Keratinocyte (primary cell): ENCODE measurements around the gene SPACA9. TPM values are rescaled to one million over a fixed set of nuclear protein-coding genes. Genes with fewer than 3 reads are reported as not detected.

ENCODE experiments used
- DNase-seq: peaks from one replicate; pipeline ENCODE4 v3.0.0-alpha.2; 2011; ENCODE audit warnings: low read depth, missing footprints, low spot score
- FAIRE-seq: peaks from 2 replicates; lab custom pipeline; 2011; peaks lifted over from hg19 to GRCh38; lab: Jason Lieb, UNC
- H2AFZ ChIP-seq: 2 replicates; pipeline ENCODE4 v1.6.0; 2012; ENCODE audit warnings: low read length, control low read depth, inconsistent platforms; ENCODE audit not compliant: control insufficient read depth
- H3K27ac ChIP-seq: 2 replicates; pipeline ENCODE4 v1.5.1; 2011; ENCODE audit warnings: low read length; ENCODE audit not compliant: control insufficient read depth, insufficient read depth
- H3K27me3 ChIP-seq: 3 replicates; pipeline ENCODE4 v1.6.0; 2011; ENCODE audit warnings: low read length; ENCODE audit not compliant: control insufficient read depth, insufficient read depth; ENCODE audit errors: extremely low read depth
- H3K36me3 ChIP-seq, 2 experiments: 2 replicates in 1 of 2; 3 replicates in 1 of 2; pipeline ENCODE4 v1.5.1; 2011; ENCODE audit warnings: low read length in 2 of 2, mild to moderate bottlenecking in 1 of 2; ENCODE audit not compliant: control insufficient read depth in 2 of 2, insufficient read depth in 2 of 2; ENCODE audit errors: extremely low read depth in 1 of 2
- H3K4me1 ChIP-seq: 3 replicates; pipeline ENCODE4 v1.5.1; 2011; ENCODE audit warnings: low read length; ENCODE audit not compliant: control insufficient read depth, insufficient read depth; ENCODE audit errors: extremely low read depth
- H3K4me2 ChIP-seq: 3 replicates; pipeline ENCODE4 v1.6.0; 2011; ENCODE audit warnings: low read depth, low read length; ENCODE audit not compliant: control insufficient read depth, insufficient read depth; ENCODE audit errors: extremely low read depth
- H3K4me3 ChIP-seq, 3 experiments: fragments of 200-600 bp in 1 of 3; sonication (generic) in 1 of 3; 2 replicates in 2 of 3; 3 replicates in 1 of 3; pipeline ENCODE4 v1.5.1; 2011 to 2016; ENCODE audit warnings: low read length in 3 of 3, mild to moderate bottlenecking in 3 of 3, control low read depth in 2 of 3, inconsistent platforms in 1 of 3, low read depth in 1 of 3, mixed read lengths in 1 of 3, mixed run types in 1 of 3, moderate library complexity in 1 of 3; ENCODE audit not compliant: control insufficient read depth in 2 of 3, insufficient read depth in 2 of 3; ENCODE audit errors: extremely low read depth in 1 of 3
- H3K79me2 ChIP-seq: 2 replicates; pipeline ENCODE4 v1.6.0; 2012; ENCODE audit warnings: low read length; ENCODE audit not compliant: control insufficient read depth, insufficient read depth
- H3K9ac ChIP-seq: 3 replicates; pipeline ENCODE4 v1.6.0; 2011; ENCODE audit warnings: low read length; ENCODE audit not compliant: control insufficient read depth, insufficient read depth; ENCODE audit errors: extremely low read depth
- H3K9me1 ChIP-seq: 3 replicates; pipeline ENCODE4 v1.6.0; 2011; ENCODE audit warnings: low read length; ENCODE audit not compliant: control insufficient read depth, insufficient read depth; ENCODE audit errors: extremely low read depth
- H3K9me3 ChIP-seq: 2 replicates; pipeline ENCODE4 v1.5.1; 2012; ENCODE audit warnings: low read depth, low read length; ENCODE audit not compliant: control insufficient read depth
- H4K20me1 ChIP-seq: 3 replicates; pipeline ENCODE4 v1.6.0; 2011; ENCODE audit warnings: low read length; ENCODE audit not compliant: control insufficient read depth, insufficient read depth; ENCODE audit errors: extremely low read depth
- CTCF ChIP-seq, 3 experiments: IDR thresholded peaks in 1 of 3; conservative IDR thresholded peaks in 1 of 3; optimal IDR thresholded peaks in 1 of 3; 2 replicates in 2 of 3; 3 replicates in 1 of 3; pipeline versions ENCODE3 to v1.5.1; 2011; ENCODE audit warnings: low read length in 3 of 3, mild to moderate bottlenecking in 3 of 3, moderate library complexity in 2 of 3, control low read depth in 1 of 3, inconsistent platforms in 1 of 3; ENCODE audit not compliant: insufficient read depth in 2 of 3; ENCODE audit errors: extremely low read depth in 1 of 3
- EZH2 ChIP-seq: IDR thresholded peaks from one replicate; pipeline ENCODE4 v1.6.1; 2012; ENCODE audit warnings: inconsistent platforms, mild to moderate bottlenecking, low read length, moderate library complexity
- dilution Hi-C: fragments of 300-500 bp; cut with MboI; formaldehyde crosslinking; loops from one replicate; pipeline ENCODE4 v1.7.0; 2020; ENCODE audit warnings: low sequenced_read_pairs; ENCODE audit not compliant: extremely low pct_ligation_motif_present
- polyA plus RNA-seq, 5 experiments: library from polyadenylated mRNA; depleted of rRNA in 3 of 5; stranded (reverse) in 3 of 5; stranded (forward) in 1 of 5; unstranded in 1 of 5; fragments of >200 nt; gene quantifications; 1 replicate in 1 of 5; 2 replicates in 3 of 5; 3 replicates in 1 of 5; pipeline versions ENCODE4 v1.2.1 to v1.2.3, GENCODE V29; 2011 to 2012; ENCODE audit warnings: missing spikeins in 2 of 5, low read depth in 1 of 5, low replicate concordance in 1 of 5

The SPACA9 gene
- polyA plus RNA-seq, 1 donor (not counting 4 experiments of a cell fraction or from before 2014, with no cell fraction given) = 3.6 TPM

- no peak for FAIRE-seq
These were observed 21.7 kb upstream of the SPACA9 start for GRCh38 chr9:132857031-132857430.

DNA sequence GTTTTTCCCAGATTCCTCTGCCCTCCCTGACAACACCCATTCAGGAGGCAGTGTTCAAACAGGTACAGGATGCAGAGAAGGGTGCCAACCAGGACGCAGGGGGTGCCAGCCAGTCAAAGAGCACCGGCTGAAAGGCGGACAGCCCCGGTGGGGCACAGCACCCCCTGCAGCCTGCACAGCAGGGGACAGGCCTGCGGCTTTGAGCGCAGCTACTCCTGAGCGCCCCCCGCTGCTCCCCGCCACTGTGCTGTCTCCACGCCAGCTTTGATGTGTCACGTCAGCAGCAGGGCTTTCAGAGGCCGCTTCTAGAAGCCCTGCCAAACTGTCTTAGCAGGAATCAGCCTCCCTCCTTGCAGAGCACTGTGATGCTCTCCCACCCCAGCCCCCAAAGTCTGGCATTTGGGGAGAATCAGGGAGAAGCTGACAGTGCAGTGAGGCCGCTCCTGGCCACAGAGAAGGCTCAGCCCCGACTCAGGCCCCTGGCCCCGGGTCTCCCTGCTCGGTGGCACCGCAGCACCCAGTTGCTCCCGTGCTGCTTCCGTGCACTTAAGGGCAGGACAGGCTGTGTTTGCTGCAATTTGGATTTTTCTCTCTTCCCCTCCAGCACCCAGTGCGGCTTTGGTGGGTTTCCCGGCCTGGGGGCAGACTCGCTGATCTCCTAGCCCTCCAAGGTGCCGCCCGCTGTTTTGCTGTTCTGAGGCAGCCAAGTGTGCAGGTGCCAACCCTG is 20.9 kb upstream of the SPACA9 start:
- no peak overlapping the region for H3K9ac ChIP-seq
- TF ChIP-seq EZH2 = no peak
- TF ChIP-seq CTCF (optimal IDR thresholded peaks at IDR 0.05 in 1 of 3, IDR thresholded peaks at IDR 0.05 in 1 of 3, conservative IDR thresholded peaks at IDR 0.05 in 1 of 3; ENCODE audit: extremely low read depth in 1 of 3, insufficient read depth in 2 of 3, low read length in 3 of 3) = peak in 1 of 3 experiments; percentile 24
- H3K4me2 ChIP-seq = no peak overlapping the region
- dilution Hi-C loops = no loop called here
- no peaks in the 10 kb centered on the region for H3K4me1 ChIP-seq
- H3K9me3 ChIP-seq = no peaks in the 10 kb centered on the region
- no peak for DNase-seq
- no peak overlapping the region for H3K4me3 ChIP-seq
- FAIRE-seq = no peak
- no peaks in the 10 kb centered on the region for H3K36me3 ChIP-seq
- H3K9me1 ChIP-seq = no peaks in the 10 kb centered on the region
- no peaks in the 10 kb centered on the region for H3K79me2 ChIP-seq
- H2AFZ ChIP-seq = no peak overlapping the region
- no peaks in the 10 kb centered on the region for H4K20me1 ChIP-seq
- no peak overlapping the region for H3K27ac ChIP-seq
- H3K27me3 ChIP-seq = peaks cover 19% of the 10 kb centered on the region

More at GRCh38 chr9:132857031-132857430, 21.7 kb upstream of the SPACA9 start:
- Histone ChIP-seq H3K4me1 (no peaks in the 10 kb centered on the region), H3K79me2 (no peaks in the 10 kb centered on the region), H4K20me1 (no peaks in the 10 kb centered on the region), H3K9ac (no peak overlapping the region), H3K36me3 (no peaks in the 10 kb centered on the region), H3K27me3 (peaks cover 19% of the 10 kb centered on the region), H3K4me2 (no peak overlapping the region), H3K9me3 (no peaks in the 10 kb centered on the region), H3K27ac (no peak overlapping the region), H2AFZ (no peak overlapping the region), H3K9me1 (no peaks in the 10 kb centered on the region), H3K4me3 (no peak overlapping the region)
- dilution Hi-C loops = no loop called here
- no peak for DNase-seq
- TF ChIP-seq EZH2 (no peak), CTCF (optimal IDR thresholded peaks at IDR 0.05 in 1 of 3, IDR thresholded peaks at IDR 0.05 in 1 of 3, conservative IDR thresholded peaks at IDR 0.05 in 1 of 3; ENCODE audit: extremely low read depth in 1 of 3, insufficient read depth in 2 of 3, low read length in 3 of 3) (no peak)
